Chondrocyte (in vitro differentiated cells): ENCODE data around the gene SLC6A13. TPM values are rescaled to one million over a fixed set of nuclear protein-coding genes. Genes with fewer than 3 reads are reported as not detected.
"Not testable (repeated sequence)": the region's sequence is repeated elsewhere in the genome, so short reads cannot be mapped to it uniquely, and the experiment has no call there.

Experiments
- DNase-seq: peaks from one replicate; pipeline ENCODE4 v3.0.0; 2021; ENCODE audit warnings: mixed read lengths, low spot score
- H3K27ac Mint-ChIP-seq: one replicate; pipeline ENCODE4 v1.8.0; 2021; ENCODE audit warnings: mild to moderate bottlenecking, moderate library complexity, mixed read lengths; ENCODE audit not compliant: unreplicated experiment
- H3K27me3 Mint-ChIP-seq: 2 replicates; pipeline ENCODE4 v1.8.0; 2021; ENCODE audit warnings: low read depth, mixed read lengths
- H3K36me3 Mint-ChIP-seq: 2 replicates; pipeline ENCODE4 v1.8.0; 2021; ENCODE audit warnings: low read depth, mixed read lengths
- H3K4me1 Mint-ChIP-seq: 2 replicates; pipeline ENCODE4 v1.8.0; 2021; ENCODE audit warnings: low read depth, mild to moderate bottlenecking, mixed read lengths
- H3K4me3 Mint-ChIP-seq: one replicate; pipeline ENCODE4 v1.8.0; 2021; ENCODE audit warnings: mild to moderate bottlenecking, moderate library complexity, mixed read lengths; ENCODE audit not compliant: unreplicated experiment
- H3K9me3 Mint-ChIP-seq: 2 replicates; pipeline ENCODE4 v1.8.0; 2021; ENCODE audit warnings: low read depth, mixed read lengths
- CTCF ChIP-seq: fragments of 200-600 bp; sonication (generic); IDR thresholded peaks from 2 replicates; pipeline ENCODE4 v1.5.0; 2021; ENCODE audit warnings: antibody characterized with exemption, mild to moderate bottlenecking, moderate library complexity
- total RNA-seq: library from RNA; stranded (reverse); gene quantifications from 3 replicates; pipeline ENCODE4 v1.2.1, GENCODE V29; 2021

Gene SLC6A13
- total RNA-seq, 1 donor from 2014 or later: 0.37 TPM

- Mint-ChIP-seq H3K4me1 (peaks cover 13% of the 10 kb centered on the region), H3K27ac (no peak overlapping the region), H3K27me3 (peaks cover 39% of the 10 kb centered on the region), H3K4me3 (no peak overlapping the region), H3K36me3 (no peaks in the 10 kb centered on the region), H3K9me3 (no peaks in the 10 kb centered on the region)
- DNase-seq: peak; percentile 57
- TF ChIP-seq CTCF: no peak
Observed at GRCh38 chr12:193261-193660, 69.4 kb downstream of the SLC6A13 start.

GRCh38 chr12:191541-191940 lies 71.1 kb downstream of the SLC6A13 start:
- H3K9me3 Mint-ChIP-seq: no peaks in the 10 kb centered on the region
- no peaks in the 10 kb centered on the region for H3K36me3 Mint-ChIP-seq
- TF ChIP-seq CTCF: no peak
- peaks cover 29% of the 10 kb centered on the region for H3K27me3 Mint-ChIP-seq
- no peak overlapping the region for H3K4me3 Mint-ChIP-seq
- DNase-seq: no peak
- peaks cover 13% of the 10 kb centered on the region for H3K4me1 Mint-ChIP-seq
- H3K27ac Mint-ChIP-seq: no peak overlapping the region

- no peak overlapping the region for H3K4me3 Mint-ChIP-seq
- no peak for DNase-seq
- H3K36me3 Mint-ChIP-seq: no peaks in the 10 kb centered on the region
- H3K27me3 Mint-ChIP-seq: peaks cover 29% of the 10 kb centered on the region
- no peaks in the 10 kb centered on the region for H3K9me3 Mint-ChIP-seq
- TF ChIP-seq CTCF: no peak
- H3K27ac Mint-ChIP-seq: peak overlapping the region; percentile 32
- H3K4me1 Mint-ChIP-seq: peaks cover 13% of the 10 kb centered on the region
Observed at GRCh38 chr12:190881-191280, 71.8 kb downstream of the SLC6A13 start.

- H3K9me3 Mint-ChIP-seq: no peaks in the 10 kb centered on the region
- DNase-seq: no peak
- no peaks in the 10 kb centered on the region for H3K36me3 Mint-ChIP-seq
- H3K4me3 Mint-ChIP-seq: peak overlapping the region; percentile 33
- H3K27me3 Mint-ChIP-seq: peaks cover 27% of the 10 kb centered on the region
- no peak for TF ChIP-seq CTCF
- H3K4me1 Mint-ChIP-seq: peaks cover 13% of the 10 kb centered on the region
- H3K27ac Mint-ChIP-seq: no peak overlapping the region
Observed at GRCh38 chr12:189622-189962, 73.0 kb downstream of the SLC6A13 start.

GRCh38 chr12:188910-189621 lies 73.6 kb downstream of the SLC6A13 start:
- DNase-seq: no peak
- peak; percentile 90 for TF ChIP-seq CTCF
- Mint-ChIP-seq H3K36me3 (no peaks in the 10 kb centered on the region), H3K4me3 (peak overlapping the region; percentile 82), H3K4me1 (peaks cover 13% of the 10 kb centered on the region), H3K9me3 (no peaks in the 10 kb centered on the region), H3K27ac (peak overlapping the region; percentile 49), H3K27me3 (peaks cover 23% of the 10 kb centered on the region)

GRCh38 chr12:187986-188909 lies 74.4 kb downstream of the SLC6A13 start:
- H3K27ac Mint-ChIP-seq, DNase-seq, H3K9me3 Mint-ChIP-seq, H3K36me3 Mint-ChIP-seq: not testable (repeated sequence)
- Mint-ChIP-seq H3K27me3 (peaks cover 16% of the 10 kb centered on the region), H3K4me3 (peak overlapping the region; percentile 82), H3K4me1 (peaks cover 13% of the 10 kb centered on the region)
